NCI-H1694 treated with DMSO at 0.1 percent for 48 hours (cell line): ENCODE results near the gene LPP.
A peak's percentile ranks its signal among the peaks of the same experiment; 100 is the strongest.

Source experiments
- DNase-seq: peaks from one replicate; lab custom pipeline; 2025; lab: John Stamatoyannopoulos, UW

LPP gene

GRCh38 chr3:188272481-188273372, 118.8 kb downstream of the LPP start:
- no peak for DNase-seq

GRCh38 chr3:188274249-188274915, 120.4 kb downstream of the LPP start:
- DNase-seq: no peak

- no peak for DNase-seq
Observed at GRCh38 chr3:188276375-188276774, 122.4 kb downstream of the LPP start.

GRCh38 chr3:188278717-188279324, 124.9 kb downstream of the LPP start:
- DNase-seq: no peak

GRCh38 chr3:188279502-188280335, 125.8 kb downstream of the LPP start:
- DNase-seq: no peak

- no peak for DNase-seq
Observed at GRCh38 chr3:188280627-188281026, 126.7 kb downstream of the LPP start.

- no peak for DNase-seq
Observed at GRCh38 chr3:188282871-188283270, 128.9 kb downstream of the LPP start.

- DNase-seq: no peak
Observed at GRCh38 chr3:188283347-188283746, 129.4 kb downstream of the LPP start.

GRCh38 chr3:188284455-188285212, 130.7 kb downstream of the LPP start:
- no peak for DNase-seq

GRCh38 chr3:188286087-188286513, 132.1 kb downstream of the LPP start:
- no peak for DNase-seq

- no peak for DNase-seq
Observed at GRCh38 chr3:188287339-188287738, 133.4 kb downstream of the LPP start.

- DNase-seq: no peak
Observed at GRCh38 chr3:188287762-188288505, 134.0 kb downstream of the LPP start.

GRCh38 chr3:188292251-188292650, 138.3 kb downstream of the LPP start:
- no peak for DNase-seq

GRCh38 chr3:188292827-188293226, 138.9 kb downstream of the LPP start:
- no peak for DNase-seq

GRCh38 chr3:188294113-188294512, 140.2 kb downstream of the LPP start:
- no peak for DNase-seq

- no peak for DNase-seq
Observed at GRCh38 chr3:188294823-188295487, 141.0 kb downstream of the LPP start.

GRCh38 chr3:188295876-188296275, 141.9 kb downstream of the LPP start:
- DNase-seq: no peak

- DNase-seq: peak; percentile 5
Observed at GRCh38 chr3:188296761-188297612, 143.0 kb downstream of the LPP start.

- DNase-seq: no peak
Observed at GRCh38 chr3:188298585-188298984, 144.6 kb downstream of the LPP start.
